Measurements from ENCODE around the gene ADRA2B. TPM values are rescaled to one million over a fixed set of nuclear protein-coding genes. Genes with fewer than 3 reads are reported as not detected.

The ADRA2B gene
- total RNA-seq, 4 donors from 2014 or later = 1.3 to 4.9 (median 2.1) TPM

DNA sequence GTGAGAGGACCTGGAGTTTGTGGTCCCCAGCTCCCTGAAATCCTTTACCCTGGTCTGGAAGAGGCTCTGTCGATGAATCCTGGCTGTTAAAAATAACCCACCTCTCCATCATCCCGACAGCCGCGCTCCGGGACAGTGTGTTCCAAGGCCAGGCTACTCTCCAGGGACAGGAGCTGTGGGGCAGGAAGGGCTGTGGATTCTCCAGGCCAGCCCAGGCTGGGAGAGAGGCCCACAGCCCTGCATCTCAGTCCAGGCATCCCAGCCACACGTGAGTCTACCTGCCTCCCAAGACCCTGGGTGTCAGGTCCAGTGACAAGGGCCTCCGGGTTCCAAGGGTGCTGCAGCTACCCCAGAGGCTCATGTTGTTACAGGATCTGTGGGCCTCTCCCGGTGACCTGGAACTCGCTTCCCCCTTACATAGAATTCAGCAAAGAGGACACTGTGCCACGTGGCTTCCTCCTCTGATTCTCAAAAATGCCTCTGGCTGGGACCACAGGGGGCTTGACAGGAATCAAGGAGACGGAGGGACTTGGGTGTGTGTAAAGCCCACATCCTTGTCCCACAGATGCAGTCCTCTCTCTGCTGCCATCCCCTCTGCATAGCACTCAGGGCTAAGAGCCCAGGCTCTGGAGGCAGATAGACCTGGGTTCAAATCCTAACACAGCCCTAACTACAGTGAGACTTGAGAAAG lies 17.3 kb downstream of the ADRA2B start:
- WGBS, 2 donors (ENCODE audit: low coverage in 1 of 2) = 53 to 60% methylated on average over 3 to 5 of the region's 11 CpGs
- Histone ChIP-seq H3K9me3 (no peaks in the 10 kb centered on the region), H3K4me1 (peaks cover 0 to 19% (median 6%) of the 10 kb centered on the region in 3 donors), H3K27ac (peak overlapping the region in 3 of 4 donors; percentile 31 to 65 (median 62)), H3K27me3 (no peaks in the 10 kb centered on the region), H3K36me3 (no peaks in the 10 kb centered on the region), H3K4me3 (no peak overlapping the region)
- ATAC-seq = peak; percentile 51
- TF ChIP-seq, protein P1, sequence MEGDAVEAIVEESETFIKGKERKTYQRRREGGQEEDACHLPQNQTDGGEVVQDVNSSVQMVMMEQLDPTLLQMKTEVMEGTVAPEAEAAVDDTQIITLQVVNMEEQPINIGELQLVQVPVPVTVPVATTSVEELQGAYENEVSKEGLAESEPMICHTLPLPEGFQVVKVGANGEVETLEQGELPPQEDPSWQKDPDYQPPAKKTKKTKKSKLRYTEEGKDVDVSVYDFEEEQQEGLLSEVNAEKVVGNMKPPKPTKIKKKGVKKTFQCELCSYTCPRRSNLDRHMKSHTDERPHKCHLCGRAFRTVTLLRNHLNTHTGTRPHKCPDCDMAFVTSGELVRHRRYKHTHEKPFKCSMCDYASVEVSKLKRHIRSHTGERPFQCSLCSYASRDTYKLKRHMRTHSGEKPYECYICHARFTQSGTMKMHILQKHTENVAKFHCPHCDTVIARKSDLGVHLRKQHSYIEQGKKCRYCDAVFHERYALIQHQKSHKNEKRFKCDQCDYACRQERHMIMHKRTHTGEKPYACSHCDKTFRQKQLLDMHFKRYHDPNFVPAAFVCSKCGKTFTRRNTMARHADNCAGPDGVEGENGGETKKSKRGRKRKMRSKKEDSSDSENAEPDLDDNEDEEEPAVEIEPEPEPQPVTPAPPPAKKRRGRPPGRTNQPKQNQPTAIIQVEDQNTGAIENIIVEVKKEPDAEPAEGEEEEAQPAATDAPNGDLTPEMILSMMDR (IDR thresholded peaks at IDR 0.05) = no peak
- no peak for TF ChIP-seq POLR2AphosphoS5 (IDR thresholded peaks at IDR 0.05)
- TF ChIP-seq POLR2A (IDR thresholded peaks at IDR 0.05) = no peak
- no peak for TF ChIP-seq EP300 (IDR thresholded peaks at IDR 0.05)

DNA sequence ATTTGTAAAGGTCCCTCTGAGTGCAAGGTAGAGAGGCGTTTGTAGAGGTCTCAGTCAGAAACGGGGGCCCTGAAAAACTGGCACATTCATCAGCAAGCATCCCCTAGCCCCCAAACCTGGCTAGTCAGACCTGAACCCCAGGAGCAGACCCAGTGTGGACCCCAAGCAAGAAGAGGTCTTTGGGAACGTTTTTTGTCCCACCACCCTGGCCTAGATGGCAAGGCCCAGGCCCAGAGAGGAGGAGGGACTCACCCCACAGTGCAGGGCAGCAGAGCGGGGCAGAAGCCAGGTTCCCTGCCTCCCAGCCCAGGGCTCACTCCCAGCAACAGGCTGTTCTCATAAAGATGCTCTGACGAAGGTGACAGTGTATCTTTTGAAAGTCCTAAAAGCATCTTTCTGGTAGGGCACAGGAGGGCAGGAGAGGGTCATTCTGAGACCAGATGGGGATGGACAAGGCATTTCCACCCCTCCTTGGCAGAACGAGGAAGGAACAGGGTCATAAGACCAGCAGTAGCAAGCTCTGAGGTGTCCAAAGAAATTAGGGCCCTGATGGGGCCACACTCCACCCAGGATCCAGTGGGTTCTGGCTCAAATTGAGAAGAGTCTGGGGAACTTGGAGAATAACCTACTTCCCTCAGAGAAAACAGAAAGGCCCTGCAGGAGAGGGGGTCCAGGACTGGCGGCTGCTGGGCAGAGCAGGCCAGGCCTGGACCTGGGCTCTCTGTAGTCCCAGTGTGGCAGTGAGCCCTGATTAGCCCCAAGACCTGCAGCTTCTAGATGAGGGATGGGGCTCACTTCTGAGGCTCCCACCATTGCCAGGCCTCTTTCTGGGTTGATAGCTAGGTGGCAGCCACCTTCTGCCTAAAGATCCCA lies 18.2 kb downstream of the ADRA2B start:
- no peaks in the 10 kb centered on the region for H3K27me3 ChIP-seq
- ATAC-seq = no peak
- no peaks in the 10 kb centered on the region for H3K9me3 ChIP-seq
- TF ChIP-seq POLR2AphosphoS5 (IDR thresholded peaks at IDR 0.05) (no peak), POLR2A (IDR thresholded peaks at IDR 0.05) (no peak), EP300 (IDR thresholded peaks at IDR 0.05) (no peak)
- TF ChIP-seq, protein P1 (IDR thresholded peaks at IDR 0.05) = no peak
- no peak overlapping the region for H3K4me3 ChIP-seq
- 78 to 93% methylated on average over 3 to 4 of the region's 7 CpGs for WGBS, 2 donors (ENCODE audit: low coverage in 1 of 2)
- peaks cover 0 to 19% (median 6%) of the 10 kb centered on the region in 3 donors for H3K4me1 ChIP-seq
- peak overlapping the region in 3 of 4 donors; percentile 7 to 65 (median 62) for H3K27ac ChIP-seq
- no peaks in the 10 kb centered on the region for H3K36me3 ChIP-seq

DNA sequence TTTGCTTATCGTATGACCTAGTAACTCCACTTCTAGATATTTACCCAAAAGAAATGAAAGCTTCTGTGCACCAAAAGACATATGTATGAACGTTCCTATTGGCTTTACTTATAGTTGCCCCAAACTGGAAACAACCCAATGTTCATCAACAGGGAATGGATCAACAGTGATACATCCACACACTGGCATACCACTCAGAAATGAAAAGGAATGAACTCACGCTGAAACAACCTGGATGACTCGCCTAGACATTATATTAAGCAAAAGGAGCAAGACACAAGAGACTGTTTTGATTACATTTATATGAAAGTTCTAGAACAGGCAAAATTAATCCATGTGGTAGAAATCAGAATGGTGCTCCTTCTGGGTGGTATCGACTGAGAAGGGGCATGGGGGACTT lies 18.9 kb downstream of the ADRA2B start:
- H3K36me3 ChIP-seq = no peaks in the 10 kb centered on the region
- WGBS, 2 donors (ENCODE audit: low coverage in 1 of 2) = 79 to 94% methylated on average over 4 to 5 of the region's 5 CpGs
- no peak for ATAC-seq
- peaks cover 0 to 19% (median 6%) of the 10 kb centered on the region in 3 donors for H3K4me1 ChIP-seq
- no peak for TF ChIP-seq EP300 (IDR thresholded peaks at IDR 0.05)
- H3K27me3 ChIP-seq = peaks cover under 1% of the 10 kb centered on the region
- no peaks in the 10 kb centered on the region for H3K9me3 ChIP-seq
- no peak overlapping the region for H3K4me3 ChIP-seq
- H3K27ac ChIP-seq = no peak overlapping the region

DNA sequence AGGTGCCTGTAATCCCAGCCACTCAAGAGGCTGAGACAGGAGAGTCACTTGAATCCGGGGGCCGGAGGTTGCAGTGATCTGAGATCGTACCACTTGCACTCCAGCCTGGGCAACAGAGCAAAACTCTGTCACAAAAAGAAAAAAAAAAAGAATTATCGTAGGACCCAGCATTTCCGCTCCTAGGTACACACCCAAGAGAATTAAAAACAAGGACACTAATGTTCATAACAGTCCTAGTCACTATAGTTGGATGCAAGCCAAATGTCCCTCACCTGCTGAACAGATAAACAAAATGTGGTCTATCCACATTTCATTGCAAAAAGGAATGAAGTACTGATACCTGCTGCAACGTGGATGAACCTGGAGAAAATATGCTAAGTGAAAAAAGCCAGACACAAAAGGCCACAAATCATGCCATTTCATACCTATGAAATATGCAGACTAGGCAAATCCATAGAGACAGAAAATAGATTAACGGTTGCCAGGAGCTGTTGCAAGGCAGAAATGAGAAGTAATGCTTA lies 21.2 kb downstream of the ADRA2B start:
- Histone ChIP-seq H3K27ac (no peak overlapping the region), H3K4me3 (no peak overlapping the region), H3K9me3 (no peaks in the 10 kb centered on the region), H3K36me3 (no peaks in the 10 kb centered on the region), H3K4me1 (peaks cover 0 to 19% (median 6%) of the 10 kb centered on the region in 3 donors), H3K27me3 (peaks cover 15% of the 10 kb centered on the region)
- WGBS, 2 donors (ENCODE audit: low coverage in 1 of 2) = 74 to 100% methylated on average over 1 to 6 of the region's 7 CpGs
- TF ChIP-seq, protein P1 (IDR thresholded peaks at IDR 0.05) = no peak
- TF ChIP-seq EP300 (IDR thresholded peaks at IDR 0.05) (no peak), POLR2AphosphoS5 (IDR thresholded peaks at IDR 0.05) (no peak), POLR2A (IDR thresholded peaks at IDR 0.05) (no peak)
- ATAC-seq = no peak

DNA sequence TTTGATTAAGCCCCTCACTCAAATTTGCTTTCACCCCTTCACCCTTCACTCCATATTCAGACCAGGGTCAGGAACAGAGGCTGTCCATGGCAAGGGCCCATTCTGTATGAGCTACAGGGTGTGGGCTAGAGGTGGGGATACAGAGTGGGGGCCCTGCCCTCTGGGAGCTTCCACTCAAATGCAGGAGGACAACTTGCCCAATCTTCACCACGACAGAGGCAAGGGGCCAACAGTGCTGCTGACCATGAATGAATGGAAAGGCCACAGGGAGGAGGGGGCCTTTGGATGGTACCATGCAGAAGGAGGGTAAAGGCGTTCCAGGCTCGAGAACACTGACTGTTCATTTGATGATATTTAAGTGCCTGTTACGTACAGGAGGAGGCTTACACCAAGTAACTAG lies 22.8 kb downstream of the ADRA2B start:
- Histone ChIP-seq H3K27me3 (peaks cover 31% of the 10 kb centered on the region), H3K4me3 (no peak overlapping the region), H3K36me3 (no peaks in the 10 kb centered on the region), H3K27ac (no peak overlapping the region), H3K4me1 (peaks cover 0 to 7% (median 5%) of the 10 kb centered on the region in 3 donors), H3K9me3 (no peaks in the 10 kb centered on the region)
- ATAC-seq = no peak
- no peak for TF ChIP-seq EP300 (IDR thresholded peaks at IDR 0.05)
- no peak for TF ChIP-seq POLR2AphosphoS5 (IDR thresholded peaks at IDR 0.05)
- TF ChIP-seq, protein P1 (IDR thresholded peaks at IDR 0.05) = no peak
- no peak for TF ChIP-seq POLR2A (IDR thresholded peaks at IDR 0.05)
- WGBS, 2 donors (ENCODE audit: low coverage in 1 of 2) = 96 to 100% methylated on average over 1 to 3 of the region's 4 CpGs

Measured in gastroesophageal sphincter (tissue), 4 donors.